MM.1S (cell line): ENCODE data around the gene AASS.

ENCODE experiments used
- DNase-seq: peaks from one replicate; pipeline ENCODE4 v3.0.0-alpha.2; 2015
- H2AFZ ChIP-seq: fragments of 300-600 bp; sonication (generic); 2 replicates; pipeline ENCODE4 v1.6.0; 2016; ENCODE audit warnings: antibody characterized with exemption, low read length
- H3F3A ChIP-seq: fragments of 300-600 bp; sonication (generic); 2 replicates; pipeline ENCODE4 v1.6.1; 2016; ENCODE audit warnings: mild to moderate bottlenecking, antibody characterized with exemption, low read length, moderate library complexity, mixed read lengths; ENCODE audit not compliant: insufficient read depth
- H3K27ac ChIP-seq: fragments of 300-600 bp; sonication (generic); 2 replicates; pipeline ENCODE4 v1.5.1; 2016; ENCODE audit warnings: mild to moderate bottlenecking, low read length
- H3K27me3 ChIP-seq: fragments of 300-600 bp; sonication (generic); replicated peaks from 2 replicates; pipeline ENCODE4 v1.6.0; 2016; ENCODE audit warnings: low read length; ENCODE audit not compliant: insufficient read depth
- H3K36me3 ChIP-seq: fragments of 300-600 bp; sonication (generic); replicated peaks from 2 replicates; pipeline ENCODE4 v1.6.1; 2016; ENCODE audit warnings: mild to moderate bottlenecking, low read length, mixed read lengths; ENCODE audit not compliant: insufficient read depth
- H3K4me1 ChIP-seq: fragments of 300-600 bp; sonication (generic); 2 replicates; pipeline ENCODE4 v1.6.1; 2016; ENCODE audit warnings: low read length, mixed read lengths
- H3K4me2 ChIP-seq: fragments of 300-600 bp; sonication (generic); 2 replicates; pipeline ENCODE4 v1.6.0; 2016; ENCODE audit warnings: low read depth, low read length
- H3K4me3 ChIP-seq: fragments of 300-600 bp; sonication (generic); 2 replicates; pipeline ENCODE4 v1.5.1; 2016; ENCODE audit warnings: low read length, mixed read lengths
- H3K79me2 ChIP-seq: fragments of 300-600 bp; sonication (generic); 2 replicates; pipeline ENCODE4 v1.6.1; 2016; ENCODE audit warnings: mixed run types, low read length, mixed read lengths
- H3K9ac ChIP-seq: fragments of 300-600 bp; sonication (generic); 2 replicates; pipeline ENCODE4 v1.6.1; 2016; ENCODE audit warnings: low read length, mixed read lengths
- H3K9me2 ChIP-seq: fragments of 300-600 bp; sonication (generic); replicated peaks from 2 replicates; pipeline ENCODE4 v1.6.1; 2016; ENCODE audit warnings: mild to moderate bottlenecking, low read length, mixed read lengths; ENCODE audit not compliant: insufficient read depth
- H3K9me3 ChIP-seq: fragments of 300-600 bp; sonication (generic); replicated peaks from 2 replicates; pipeline ENCODE4 v1.6.1; 2016; ENCODE audit warnings: mild to moderate bottlenecking, low read length, mixed read lengths; ENCODE audit not compliant: insufficient read depth
- H4K20me1 ChIP-seq: fragments of 300-600 bp; sonication (generic); 2 replicates; pipeline ENCODE4 v1.6.1; 2016; ENCODE audit warnings: mild to moderate bottlenecking, low read length, moderate library complexity, mixed read lengths; ENCODE audit not compliant: insufficient read depth
- EZH2 ChIP-seq: fragments of 300-600 bp; sonication (generic); optimal IDR thresholded peaks from 2 replicates; pipeline ENCODE3; 2017; ENCODE audit warnings: low read depth, mild to moderate bottlenecking, antibody characterized with exemption, low read length, mixed read lengths
- EZH2phosphoT487 ChIP-seq: fragments of 300-600 bp; sonication (generic); IDR thresholded peaks from 2 replicates; pipeline ENCODE4 v1.6.1; 2018; ENCODE audit warnings: antibody characterized with exemption, low read length
- TF ChIP-seq, protein P1 (sequence below): fragments of 300-600 bp; sonication (generic); IDR thresholded peaks from 2 replicates; pipeline ENCODE4 v1.5.1; 2016; ENCODE audit warnings: antibody characterized with exemption, low read length, mixed read lengths

Gene AASS

GRCh38 chr7:122063146-122063545 is 80.9 kb downstream of the AASS start:
- no peaks in the 10 kb centered on the region for H3F3A ChIP-seq
- no peaks in the 10 kb centered on the region for H4K20me1 ChIP-seq
- H3K4me3 ChIP-seq, result no peak overlapping the region
- H3K9ac ChIP-seq, result no peak overlapping the region
- no peaks in the 10 kb centered on the region for H3K79me2 ChIP-seq
- no peaks in the 10 kb centered on the region for H3K36me3 ChIP-seq
- no peak overlapping the region for H3K27ac ChIP-seq
- H3K9me2 ChIP-seq, result no peaks in the 10 kb centered on the region
- H3K27me3 ChIP-seq, result no peaks in the 10 kb centered on the region
- H3K9me3 ChIP-seq, result no peaks in the 10 kb centered on the region
- no peaks in the 10 kb centered on the region for H3K4me1 ChIP-seq
- TF ChIP-seq EZH2phosphoT487, result no peak
- TF ChIP-seq, protein P1, sequence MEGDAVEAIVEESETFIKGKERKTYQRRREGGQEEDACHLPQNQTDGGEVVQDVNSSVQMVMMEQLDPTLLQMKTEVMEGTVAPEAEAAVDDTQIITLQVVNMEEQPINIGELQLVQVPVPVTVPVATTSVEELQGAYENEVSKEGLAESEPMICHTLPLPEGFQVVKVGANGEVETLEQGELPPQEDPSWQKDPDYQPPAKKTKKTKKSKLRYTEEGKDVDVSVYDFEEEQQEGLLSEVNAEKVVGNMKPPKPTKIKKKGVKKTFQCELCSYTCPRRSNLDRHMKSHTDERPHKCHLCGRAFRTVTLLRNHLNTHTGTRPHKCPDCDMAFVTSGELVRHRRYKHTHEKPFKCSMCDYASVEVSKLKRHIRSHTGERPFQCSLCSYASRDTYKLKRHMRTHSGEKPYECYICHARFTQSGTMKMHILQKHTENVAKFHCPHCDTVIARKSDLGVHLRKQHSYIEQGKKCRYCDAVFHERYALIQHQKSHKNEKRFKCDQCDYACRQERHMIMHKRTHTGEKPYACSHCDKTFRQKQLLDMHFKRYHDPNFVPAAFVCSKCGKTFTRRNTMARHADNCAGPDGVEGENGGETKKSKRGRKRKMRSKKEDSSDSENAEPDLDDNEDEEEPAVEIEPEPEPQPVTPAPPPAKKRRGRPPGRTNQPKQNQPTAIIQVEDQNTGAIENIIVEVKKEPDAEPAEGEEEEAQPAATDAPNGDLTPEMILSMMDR, result no peak
- no peak for TF ChIP-seq EZH2
- no peak for DNase-seq
- no peak overlapping the region for H2AFZ ChIP-seq
- no peak overlapping the region for H3K4me2 ChIP-seq

DNA sequence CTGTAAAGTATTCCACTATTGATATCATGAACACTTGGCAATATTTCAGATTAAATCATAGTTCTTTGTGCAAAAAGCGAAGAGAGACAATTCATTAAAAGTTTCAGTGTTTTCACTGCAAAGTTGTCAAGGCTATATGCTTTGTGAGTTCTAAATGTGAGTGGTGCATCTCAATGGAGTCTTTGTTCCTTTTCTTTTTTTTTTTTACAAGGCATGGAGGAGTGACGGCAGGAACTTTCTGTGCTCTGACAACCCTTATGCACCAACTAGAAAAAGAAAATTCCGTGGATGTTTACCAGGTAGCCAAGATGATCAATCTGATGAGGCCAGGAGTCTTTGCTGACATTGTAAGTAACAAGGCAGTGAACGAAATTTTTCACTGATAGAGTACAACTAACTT is 84.5 kb downstream of the AASS start:
- Histone ChIP-seq H4K20me1 (no peaks in the 10 kb centered on the region), H3K9ac (no peak overlapping the region), H3K4me1 (no peaks in the 10 kb centered on the region), H3K27me3 (no peaks in the 10 kb centered on the region), H2AFZ (no peak overlapping the region), H3K4me3 (no peak overlapping the region), H3F3A (no peaks in the 10 kb centered on the region), H3K79me2 (no peaks in the 10 kb centered on the region), H3K36me3 (no peaks in the 10 kb centered on the region), H3K9me2 (no peaks in the 10 kb centered on the region), H3K9me3 (no peaks in the 10 kb centered on the region), H3K27ac (no peak overlapping the region), H3K4me2 (no peak overlapping the region)
- TF ChIP-seq, protein P1, result no peak
- TF ChIP-seq EZH2phosphoT487 (no peak), EZH2 (no peak)
- no peak for DNase-seq

GRCh38 chr7:122056977-122057376 is 87.1 kb downstream of the AASS start:
- Histone ChIP-seq H3K79me2 (no peaks in the 10 kb centered on the region), H3K9ac (no peak overlapping the region), H3K9me2 (no peaks in the 10 kb centered on the region), H3K36me3 (no peaks in the 10 kb centered on the region), H4K20me1 (no peaks in the 10 kb centered on the region), H3K27ac (no peak overlapping the region), H3K4me2 (no peak overlapping the region), H3K27me3 (no peaks in the 10 kb centered on the region), H2AFZ (no peak overlapping the region), H3F3A (no peaks in the 10 kb centered on the region), H3K4me1 (no peaks in the 10 kb centered on the region), H3K9me3 (no peaks in the 10 kb centered on the region), H3K4me3 (no peak overlapping the region)
- DNase-seq, result no peak
- TF ChIP-seq, protein P1, result no peak
- no peak for TF ChIP-seq EZH2phosphoT487
- TF ChIP-seq EZH2, result no peak
